Measurements from ENCODE around the gene TESPA1. TPM values are rescaled to one million over a fixed set of nuclear protein-coding genes. Genes with fewer than 3 reads are reported as not detected.
A peak's percentile ranks its signal among the peaks of the same experiment; 100 is the strongest.

TESPA1 gene
- total and polyA plus RNA-seq, 2 experiments from 2014 or later = 0.34 TPM; not detected in 1

GRCh38 chr12:54998958-54999510 is 14.5 kb upstream of the TESPA1 start:
- no peaks in the 10 kb centered on the region for H3K79me2 ChIP-seq (replicated peaks; ENCODE audit: insufficient read depth)
- Mint-ChIP-seq H3K4me3 (no peak overlapping the region), H3K4me1 (peaks cover 35% of the 10 kb centered on the region), H3K9me3 (no peaks in the 10 kb centered on the region; the same call in 1 of the 3 replicates), H3K27ac (no peak overlapping the region), H3K27me3 (ENCODE audit: insufficient read depth, low read depth, poor library complexity) (peaks cover 2% of the 10 kb centered on the region), H3K36me3 (ENCODE audit: low read depth) (no peaks in the 10 kb centered on the region; the same call in 1 of the 3 replicates)
- peaks cover 28% of the 10 kb centered on the region for H3K4me1 ChIP-seq (ENCODE audit: insufficient read depth)
- no peak overlapping the region for H3K4me2 ChIP-seq
- TF ChIP-seq STAT1 (IDR thresholded peaks at IDR 0.05; ENCODE audit: unreplicated experiment) (no peak), REST (IDR thresholded peaks at IDR 0.05; ENCODE audit: unreplicated experiment) (no peak), POLR2AphosphoS5 (IDR thresholded peaks at IDR 0.05; ENCODE audit: low read depth) (no peak), CREB1 (CRISPR knock-in tag; IDR thresholded peaks at IDR 0.05; ENCODE audit: low read depth) (no peak), ETS1 (IDR thresholded peaks at IDR 0.05) (no peak), ZNF114 (CRISPR knock-in tag; IDR thresholded peaks at IDR 0.05) (no peak), JUNB (IDR thresholded peaks at IDR 0.05; ENCODE audit: unreplicated experiment) (no peak), CTCF (conservative IDR thresholded peaks at IDR 0.05; ENCODE audit: low read depth in 2 of 2) (no peak), EZH2 (IDR thresholded peaks at IDR 0.05; ENCODE audit: low read depth, unreplicated experiment) (no peak), ZNF331 (CRISPR knock-in tag; IDR thresholded peaks at IDR 0.05; ENCODE audit: low read depth) (no peak), ZNF462 (CRISPR knock-in tag; IDR thresholded peaks at IDR 0.05) (no peak), NANOG (IDR thresholded peaks at IDR 0.05; ENCODE audit: borderline replicate concordance) (no peak), EZH2phosphoT487 (IDR thresholded peaks at IDR 0.05; ENCODE audit: unreplicated experiment) (no peak)
- no peak overlapping the region for H3K27ac ChIP-seq (ENCODE audit: low read depth)
- no peak for DNase-seq (ENCODE audit: low spot score)
- H3F3A ChIP-seq (replicated peaks; ENCODE audit: low read depth) = no peaks in the 10 kb centered on the region
- no peak overlapping the region for H3K4me3 ChIP-seq
- H4K20me1 ChIP-seq (replicated peaks; ENCODE audit: insufficient read depth) = no peaks in the 10 kb centered on the region
- peaks cover 5% of the 10 kb centered on the region; the same call in 1 of the 2 replicates for H3K9me2 ChIP-seq (ENCODE audit: insufficient read depth)
- H3K36me3 ChIP-seq (ENCODE audit: insufficient read depth) = no peaks in the 10 kb centered on the region
- ATAC-seq = no peak
- H3K27me3 ChIP-seq (ENCODE audit: insufficient read depth) = no peaks in the 10 kb centered on the region
- 0 out of 2 replicates have a peak overlapping the region, but pooled peaks have one; percentile 25 for H2AFZ ChIP-seq

Data from GM23338 (cell line).